Neural cell (in vitro differentiated cells): ENCODE data around the gene MDM2. TPM values are rescaled to one million over a fixed set of nuclear protein-coding genes. Genes with fewer than 3 reads are reported as not detected.

ENCODE experiments used
- H2AFZ ChIP-seq: fragments of 200-600, 300-800 bp; sonication (generic), shearing (Covaris generic); 2 replicates; pipeline ENCODE4 v1.6.0; 2014; ENCODE audit warnings: low read depth, mild to moderate bottlenecking, antibody characterized with exemption, low read length, moderate library complexity
- H3F3A ChIP-seq: fragments of 200-600 bp; shearing (Covaris generic); 2 replicates; pipeline ENCODE4 v1.6.1; 2016; ENCODE audit warnings: mild to moderate bottlenecking, moderate library complexity, mixed read lengths, antibody characterized with exemption, low read length; ENCODE audit not compliant: insufficient read depth, poor library complexity, severe bottlenecking
- H3K27ac ChIP-seq: fragments of 200-600, 300-800 bp; sonication (generic), shearing (Covaris generic); 2 replicates; pipeline ENCODE4 v1.5.1; 2014; ENCODE audit warnings: mild to moderate bottlenecking, low read length, moderate library complexity
- H3K27me3 ChIP-seq: fragments of 300-800, 200-600 bp; sonication (generic), shearing (Covaris generic); 2 replicates; pipeline ENCODE4 v1.6.0; 2014; ENCODE audit warnings: mild to moderate bottlenecking, low read depth, low read length, moderate library complexity; ENCODE audit not compliant: insufficient read depth
- H3K36me3 ChIP-seq: fragments of 300-800, 200-600 bp; sonication (generic), shearing (Covaris generic); 2 replicates; pipeline ENCODE4 v1.5.1; 2014; ENCODE audit warnings: mild to moderate bottlenecking, antibody characterized with exemption, low read length, moderate library complexity; ENCODE audit not compliant: insufficient read depth
- H3K4me2 ChIP-seq: fragments of 300-800, 200-600 bp; sonication (generic), shearing (Covaris generic); 2 replicates; pipeline ENCODE4 v1.6.0; 2014; ENCODE audit warnings: mild to moderate bottlenecking, low read length
- H3K4me3 ChIP-seq: fragments of 300-800, 200-600 bp; sonication (generic), shearing (Covaris generic); 2 replicates; pipeline ENCODE4 v1.5.1; 2014; ENCODE audit warnings: mild to moderate bottlenecking, low read length, moderate library complexity
- H3K79me2 ChIP-seq: fragments of 200-600 bp; shearing (Covaris generic); replicated peaks from 2 replicates; pipeline ENCODE4 v1.6.0; 2014; ENCODE audit warnings: mild to moderate bottlenecking, low read length, moderate library complexity; ENCODE audit not compliant: insufficient read depth
- H3K9ac ChIP-seq: fragments of 300-800, 200-600 bp; sonication (generic), shearing (Covaris generic); 2 replicates; pipeline ENCODE4 v1.6.1; 2016; ENCODE audit warnings: mild to moderate bottlenecking, low read length, mixed read lengths
- H3K9me2 ChIP-seq: fragments of 200-600 bp; shearing (Covaris generic); 2 replicates; pipeline ENCODE4 v1.6.1; 2016; ENCODE audit warnings: mild to moderate bottlenecking, low read length, mixed read lengths; ENCODE audit not compliant: insufficient read depth
- H3K9me3 ChIP-seq: fragments of 200-600, 300-800 bp; sonication (generic), shearing (Covaris generic); 2 replicates; pipeline ENCODE4 v1.6.1; 2016; ENCODE audit warnings: mild to moderate bottlenecking, mixed run types, low read length, moderate library complexity, mixed read lengths
- H4K20me1 ChIP-seq: fragments of 200-600 bp; shearing (Covaris generic); 2 replicates; pipeline ENCODE4 v1.6.1; 2016; ENCODE audit warnings: mild to moderate bottlenecking, mixed run types; ENCODE audit not compliant: insufficient read depth
- EP300 ChIP-seq: fragments of 450-650 bp; conservative IDR thresholded peaks from 2 replicates; pipeline ENCODE4 v1.6.1; 2014; ENCODE audit warnings: antibody characterized with exemption, mild to moderate bottlenecking, moderate library complexity; ENCODE audit not compliant: poor library complexity, severe bottlenecking
- EZH2 ChIP-seq: fragments of 200-600, 300-800 bp; shearing (Covaris generic), sonication (generic); IDR thresholded peaks from 2 replicates; pipeline ENCODE4 v1.6.1; 2014; ENCODE audit warnings: antibody characterized with exemption, low read length, borderline replicate concordance, mild to moderate bottlenecking; ENCODE audit not compliant: insufficient read depth, poor library complexity, severe bottlenecking
- MXI1 ChIP-seq: fragments of 450-650 bp; conservative IDR thresholded peaks from 2 replicates; pipeline ENCODE4 v1.6.1; 2014; ENCODE audit warnings: antibody characterized with exemption, mild to moderate bottlenecking; ENCODE audit not compliant: poor library complexity, severe bottlenecking
- POLR2AphosphoS5 ChIP-seq: IDR thresholded peaks from 2 replicates; pipeline ENCODE4 v1.6.1; 2012
- RAD21 ChIP-seq: fragments of 450-650 bp; conservative IDR thresholded peaks from 2 replicates; pipeline ENCODE4 v1.6.1; 2014; ENCODE audit warnings: antibody characterized with exemption, mild to moderate bottlenecking, moderate library complexity
- SMC3 ChIP-seq: fragments of 450-650 bp; conservative IDR thresholded peaks from 2 replicates; pipeline ENCODE4 v1.6.1; 2014; ENCODE audit warnings: antibody characterized with exemption, mild to moderate bottlenecking, moderate library complexity; ENCODE audit not compliant: poor library complexity
- TAF1 ChIP-seq: IDR thresholded peaks from 2 replicates; pipeline ENCODE4 v1.6.1; 2012; ENCODE audit warnings: low read depth
- polyA plus RNA-seq: library from polyadenylated mRNA; depleted of rRNA; stranded (reverse); fragments of >200 nt; gene quantifications from 2 replicates; pipeline ENCODE4 v1.2.3, GENCODE V29; 2014
- TF ChIP-seq, protein P1 (sequence below): fragments of 450-650 bp; IDR thresholded peaks from 2 replicates; pipeline ENCODE4 v1.5.1; 2014; ENCODE audit warnings: antibody characterized with exemption, mild to moderate bottlenecking, moderate library complexity; ENCODE audit not compliant: poor library complexity, severe bottlenecking
- TF ChIP-seq, protein P2 (sequence below): IDR thresholded peaks from 2 replicates; pipeline ENCODE4 v1.6.1; 2012; ENCODE audit warnings: borderline replicate concordance

The MDM2 gene
- polyA plus RNA-seq, 1 donor from 2014 or later, result 37.5 TPM

DNA sequence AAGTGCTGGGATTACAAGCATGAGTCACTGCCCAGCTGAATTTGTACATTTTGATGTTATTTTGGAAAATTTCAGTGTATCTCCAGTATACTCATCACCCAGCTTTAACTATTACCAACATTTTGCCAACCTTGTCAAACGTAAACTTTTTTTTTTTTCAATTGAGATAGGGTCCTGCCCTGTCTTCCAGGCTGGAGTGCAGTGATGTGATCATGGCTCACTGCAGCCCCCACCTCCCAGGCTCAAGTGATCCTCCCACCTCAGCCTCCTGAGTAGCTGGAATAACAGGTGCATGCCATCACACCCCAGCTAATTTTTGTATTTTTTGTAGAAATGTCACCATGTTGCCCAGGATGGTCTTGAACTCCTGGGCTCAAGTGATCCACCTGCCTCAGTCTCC, 29.2 kb downstream of the MDM2 start:
- Histone ChIP-seq H3K27ac (no peak overlapping the region), H3K36me3 (peaks cover 20% of the 10 kb centered on the region), H3K9me3 (no peaks in the 10 kb centered on the region), H3F3A (no peaks in the 10 kb centered on the region), H4K20me1 (no peaks in the 10 kb centered on the region), H3K9me2 (no peaks in the 10 kb centered on the region), H3K79me2 (no peaks in the 10 kb centered on the region), H3K9ac (no peak overlapping the region), H3K27me3 (no peaks in the 10 kb centered on the region), H3K4me3 (no peak overlapping the region), H2AFZ (no peak overlapping the region), H3K4me2 (no peak overlapping the region)
- TF ChIP-seq SMC3, result no peak
- TF ChIP-seq, protein P1, sequence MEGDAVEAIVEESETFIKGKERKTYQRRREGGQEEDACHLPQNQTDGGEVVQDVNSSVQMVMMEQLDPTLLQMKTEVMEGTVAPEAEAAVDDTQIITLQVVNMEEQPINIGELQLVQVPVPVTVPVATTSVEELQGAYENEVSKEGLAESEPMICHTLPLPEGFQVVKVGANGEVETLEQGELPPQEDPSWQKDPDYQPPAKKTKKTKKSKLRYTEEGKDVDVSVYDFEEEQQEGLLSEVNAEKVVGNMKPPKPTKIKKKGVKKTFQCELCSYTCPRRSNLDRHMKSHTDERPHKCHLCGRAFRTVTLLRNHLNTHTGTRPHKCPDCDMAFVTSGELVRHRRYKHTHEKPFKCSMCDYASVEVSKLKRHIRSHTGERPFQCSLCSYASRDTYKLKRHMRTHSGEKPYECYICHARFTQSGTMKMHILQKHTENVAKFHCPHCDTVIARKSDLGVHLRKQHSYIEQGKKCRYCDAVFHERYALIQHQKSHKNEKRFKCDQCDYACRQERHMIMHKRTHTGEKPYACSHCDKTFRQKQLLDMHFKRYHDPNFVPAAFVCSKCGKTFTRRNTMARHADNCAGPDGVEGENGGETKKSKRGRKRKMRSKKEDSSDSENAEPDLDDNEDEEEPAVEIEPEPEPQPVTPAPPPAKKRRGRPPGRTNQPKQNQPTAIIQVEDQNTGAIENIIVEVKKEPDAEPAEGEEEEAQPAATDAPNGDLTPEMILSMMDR, result no peak

- H3K4me3 ChIP-seq, result no peak overlapping the region
- H3K9me3 ChIP-seq, result no peaks in the 10 kb centered on the region
- H3K9me2 ChIP-seq, result no peaks in the 10 kb centered on the region
- peaks cover 25% of the 10 kb centered on the region for H3K36me3 ChIP-seq
- H4K20me1 ChIP-seq, result no peaks in the 10 kb centered on the region
- no peak overlapping the region for H3K4me2 ChIP-seq
- no peak overlapping the region for H3K9ac ChIP-seq
- TF ChIP-seq EZH2, result no peak
- TF ChIP-seq POLR2AphosphoS5, result no peak
- TF ChIP-seq, protein P2, sequence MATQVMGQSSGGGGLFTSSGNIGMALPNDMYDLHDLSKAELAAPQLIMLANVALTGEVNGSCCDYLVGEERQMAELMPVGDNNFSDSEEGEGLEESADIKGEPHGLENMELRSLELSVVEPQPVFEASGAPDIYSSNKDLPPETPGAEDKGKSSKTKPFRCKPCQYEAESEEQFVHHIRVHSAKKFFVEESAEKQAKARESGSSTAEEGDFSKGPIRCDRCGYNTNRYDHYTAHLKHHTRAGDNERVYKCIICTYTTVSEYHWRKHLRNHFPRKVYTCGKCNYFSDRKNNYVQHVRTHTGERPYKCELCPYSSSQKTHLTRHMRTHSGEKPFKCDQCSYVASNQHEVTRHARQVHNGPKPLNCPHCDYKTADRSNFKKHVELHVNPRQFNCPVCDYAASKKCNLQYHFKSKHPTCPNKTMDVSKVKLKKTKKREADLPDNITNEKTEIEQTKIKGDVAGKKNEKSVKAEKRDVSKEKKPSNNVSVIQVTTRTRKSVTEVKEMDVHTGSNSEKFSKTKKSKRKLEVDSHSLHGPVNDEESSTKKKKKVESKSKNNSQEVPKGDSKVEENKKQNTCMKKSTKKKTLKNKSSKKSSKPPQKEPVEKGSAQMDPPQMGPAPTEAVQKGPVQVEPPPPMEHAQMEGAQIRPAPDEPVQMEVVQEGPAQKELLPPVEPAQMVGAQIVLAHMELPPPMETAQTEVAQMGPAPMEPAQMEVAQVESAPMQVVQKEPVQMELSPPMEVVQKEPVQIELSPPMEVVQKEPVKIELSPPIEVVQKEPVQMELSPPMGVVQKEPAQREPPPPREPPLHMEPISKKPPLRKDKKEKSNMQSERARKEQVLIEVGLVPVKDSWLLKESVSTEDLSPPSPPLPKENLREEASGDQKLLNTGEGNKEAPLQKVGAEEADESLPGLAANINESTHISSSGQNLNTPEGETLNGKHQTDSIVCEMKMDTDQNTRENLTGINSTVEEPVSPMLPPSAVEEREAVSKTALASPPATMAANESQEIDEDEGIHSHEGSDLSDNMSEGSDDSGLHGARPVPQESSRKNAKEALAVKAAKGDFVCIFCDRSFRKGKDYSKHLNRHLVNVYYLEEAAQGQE, result no peak
- no peak for TF ChIP-seq RAD21
- TF ChIP-seq TAF1, result no peak
- TF ChIP-seq, protein P1, result no peak
- no peak for TF ChIP-seq MXI1
- no peak for TF ChIP-seq EP300
- TF ChIP-seq SMC3, result no peak
- no peak overlapping the region for H2AFZ ChIP-seq
- no peaks in the 10 kb centered on the region for H3K79me2 ChIP-seq
- no peaks in the 10 kb centered on the region for H3F3A ChIP-seq
- H3K27ac ChIP-seq, result no peak overlapping the region
- no peaks in the 10 kb centered on the region for H3K27me3 ChIP-seq
Measured at GRCh38 chr12:68838046-68838886, 30.3 kb downstream of the MDM2 start.
